GM20431 (cell line): Measurements from ENCODE around the gene MYRF.

Experiments used
- in situ Hi-C: fragments of 300-500 bp; cut with MseI, MboI; formaldehyde crosslinking; loops from one replicate; pipeline ENCODE4 v1.15.0; 2020; ENCODE audit warnings: low sequenced_read_pairs; ENCODE audit not compliant: unreplicated experiment

MYRF gene

DNA sequence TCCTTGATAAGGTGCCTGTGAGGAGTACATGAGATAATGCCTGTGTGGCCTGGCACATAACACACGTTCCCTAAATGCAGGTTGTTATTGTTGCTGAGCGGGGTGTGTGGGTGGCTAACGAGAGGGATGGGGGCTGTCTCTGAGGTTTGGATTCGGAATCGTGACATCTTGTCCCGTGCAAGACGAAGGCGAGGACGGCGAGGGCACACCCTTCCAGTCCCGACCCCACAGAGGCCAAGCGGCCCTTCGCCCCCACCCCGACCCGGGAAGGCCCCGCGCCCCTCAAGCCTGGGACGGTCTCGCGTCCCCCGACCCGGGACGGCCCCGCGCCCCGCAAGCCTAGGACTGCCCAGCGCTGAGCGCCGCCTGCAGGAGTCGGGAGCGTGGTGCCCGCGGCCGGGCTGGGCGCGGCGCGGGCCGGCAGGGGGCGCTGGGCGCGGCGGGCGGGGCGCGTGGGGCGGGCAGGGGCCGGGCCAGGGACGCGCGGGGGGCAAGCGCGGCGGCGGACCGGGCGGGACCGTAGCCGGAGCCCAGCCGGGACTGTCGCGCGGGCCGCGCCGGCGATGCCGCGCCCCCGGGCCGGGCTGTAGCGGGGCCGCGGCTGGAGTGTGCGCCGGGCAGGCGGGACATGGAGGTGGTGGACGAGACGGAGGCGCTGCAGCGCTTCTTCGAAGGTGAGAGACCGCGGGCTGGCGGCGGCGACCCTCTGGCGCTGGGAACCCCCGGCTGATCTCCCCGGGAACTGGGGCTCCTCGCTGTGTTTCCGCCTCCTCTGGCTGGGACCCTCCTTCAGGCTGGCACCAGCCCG is at the start of gene MYRF:
TSS of gene MYRF (plus strand) at position 520 of the 808 bp plus-strand sequence. CDS start at position 629, 109 bp downstream.
- in situ Hi-C loops = no loop called here

DNA sequence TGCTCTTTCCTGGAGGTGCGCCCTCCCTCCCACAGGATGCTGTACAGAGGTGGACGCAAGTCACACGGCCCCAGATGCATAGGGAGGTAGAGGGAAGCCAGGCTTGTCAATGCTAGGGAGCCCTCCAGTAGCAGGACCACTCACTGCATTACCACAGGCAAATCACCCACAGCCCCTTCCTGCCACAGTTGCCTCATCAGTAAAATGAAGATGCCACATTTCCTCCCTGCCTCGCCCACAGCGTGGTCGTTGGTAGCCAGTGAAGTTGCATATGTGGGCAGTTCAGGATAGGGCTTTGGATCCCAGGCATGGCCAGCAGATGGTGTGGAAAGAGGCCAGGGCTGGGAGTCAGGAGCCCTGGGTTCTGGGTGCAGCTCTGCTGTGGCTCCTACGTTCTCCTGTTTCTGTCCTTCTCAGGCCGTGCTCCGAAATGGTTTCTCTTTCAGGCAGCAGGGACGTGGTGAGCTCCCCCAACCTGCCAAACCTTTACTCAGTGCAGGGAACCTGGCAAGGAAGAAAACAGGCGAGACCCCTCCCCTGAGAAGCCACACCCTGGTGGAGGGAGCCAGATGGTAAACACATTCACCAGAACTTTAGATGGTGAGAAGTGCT is 49.6 kb upstream of the MYRF start:
- in situ Hi-C loops = no loop called here

DNA sequence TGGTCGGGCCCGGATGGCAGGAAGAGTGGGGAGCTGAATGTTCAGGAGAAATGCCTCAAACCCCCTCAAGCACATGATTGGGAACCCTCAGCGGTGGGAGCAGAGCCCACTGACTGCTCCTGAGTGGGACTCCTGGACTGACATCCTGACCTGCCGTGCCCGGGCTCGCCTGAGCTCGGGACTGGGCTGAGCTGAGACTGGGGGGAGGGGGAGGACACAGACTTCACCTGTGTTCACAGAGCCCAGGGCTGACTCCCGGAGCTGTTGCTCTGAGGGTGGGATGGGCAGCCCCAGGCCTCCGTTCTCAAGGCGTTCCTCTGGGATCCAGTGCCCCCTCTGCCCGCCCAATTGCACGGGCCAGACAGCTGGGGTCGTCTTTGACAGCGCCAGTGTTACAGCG is 47.6 kb upstream of the MYRF start:
- in situ Hi-C loops = no loop called here

GRCh38 chr11:61706452-61707400 is 45.7 kb upstream of the MYRF start:
- in situ Hi-C loops = no loop called here

DNA sequence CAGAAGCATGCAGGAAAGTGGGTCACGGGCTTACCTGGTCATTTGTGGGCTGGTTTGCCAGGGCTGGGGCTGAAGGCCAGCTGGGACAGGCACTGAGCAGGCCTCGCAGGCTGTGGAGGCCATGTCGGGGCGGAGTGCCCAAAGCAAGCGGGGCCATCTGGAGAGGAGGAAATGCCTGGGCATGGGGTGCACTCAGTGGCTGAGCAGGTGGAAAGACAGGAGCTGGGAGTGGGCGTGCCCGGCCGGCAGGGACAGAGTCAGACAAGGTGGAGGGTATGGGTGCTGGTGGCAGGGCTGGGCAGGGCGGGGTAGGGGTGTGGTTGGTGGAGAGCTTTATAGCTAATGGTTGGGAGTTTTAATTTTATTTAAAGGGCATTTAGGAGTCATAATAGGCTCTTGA is 44.9 kb upstream of the MYRF start:
- in situ Hi-C loops = no loop called here

DNA sequence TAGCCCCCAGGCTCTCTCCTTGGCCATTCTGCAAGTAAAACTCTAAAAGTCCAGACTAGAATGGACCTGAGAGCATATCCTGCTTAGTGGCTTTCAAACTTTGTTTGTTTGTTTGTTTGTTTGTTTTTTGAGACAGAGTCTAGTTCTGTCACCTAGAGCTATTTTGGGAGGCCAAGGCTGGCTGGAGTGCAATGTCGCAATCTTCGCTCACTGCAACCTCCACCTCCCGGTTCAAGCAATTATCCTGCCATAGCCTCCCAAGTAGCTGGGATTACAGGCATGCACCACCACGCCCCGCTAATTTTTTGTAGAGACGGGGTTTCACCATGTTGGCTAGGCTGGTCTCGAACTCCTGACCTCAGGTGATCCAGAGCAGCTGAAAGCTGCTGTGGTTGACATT is 43.3 kb upstream of the MYRF start:
- in situ Hi-C loops = no loop called here

DNA sequence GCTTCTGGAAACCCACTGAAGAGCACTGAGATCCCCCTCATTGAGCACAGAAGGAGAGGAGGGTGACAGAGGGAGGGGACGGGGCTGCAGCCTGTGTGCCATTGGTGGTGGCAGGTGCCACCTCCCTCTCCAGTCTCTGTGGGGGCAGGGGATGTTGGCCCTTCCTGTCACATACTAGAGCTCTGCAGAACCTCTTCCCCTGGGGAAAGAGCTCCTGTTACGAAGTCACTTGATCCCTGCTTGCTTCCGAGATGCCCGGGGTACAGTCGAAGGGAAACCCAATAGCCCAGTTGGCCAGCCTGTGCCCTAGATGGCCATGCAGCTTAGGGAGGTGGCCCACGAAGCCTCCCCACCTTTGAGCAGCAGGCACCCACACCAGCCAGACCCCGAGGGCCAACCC is 42.9 kb upstream of the MYRF start:
- in situ Hi-C loops = no loop called here

DNA sequence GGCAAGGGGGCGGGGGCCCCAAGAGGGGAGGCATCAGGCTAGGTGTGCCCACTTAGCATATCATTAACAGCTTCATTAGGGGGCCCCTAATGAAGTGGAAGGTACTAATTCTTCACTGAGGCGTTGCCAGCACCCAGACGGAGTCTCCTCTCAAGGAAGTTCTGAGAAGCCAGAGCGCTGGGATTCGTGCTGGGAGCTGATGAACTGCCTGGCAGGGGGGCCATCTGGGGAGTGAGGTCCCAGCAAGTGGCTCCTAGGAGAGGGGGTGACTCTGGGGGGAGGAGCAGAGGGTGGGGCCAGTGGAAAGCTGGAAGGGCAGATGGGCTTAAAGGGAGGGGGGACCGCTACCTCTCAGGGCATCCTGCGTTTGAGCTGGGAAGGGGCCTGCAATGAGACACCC is 42.4 kb upstream of the MYRF start:
- in situ Hi-C loops = no loop called here

DNA sequence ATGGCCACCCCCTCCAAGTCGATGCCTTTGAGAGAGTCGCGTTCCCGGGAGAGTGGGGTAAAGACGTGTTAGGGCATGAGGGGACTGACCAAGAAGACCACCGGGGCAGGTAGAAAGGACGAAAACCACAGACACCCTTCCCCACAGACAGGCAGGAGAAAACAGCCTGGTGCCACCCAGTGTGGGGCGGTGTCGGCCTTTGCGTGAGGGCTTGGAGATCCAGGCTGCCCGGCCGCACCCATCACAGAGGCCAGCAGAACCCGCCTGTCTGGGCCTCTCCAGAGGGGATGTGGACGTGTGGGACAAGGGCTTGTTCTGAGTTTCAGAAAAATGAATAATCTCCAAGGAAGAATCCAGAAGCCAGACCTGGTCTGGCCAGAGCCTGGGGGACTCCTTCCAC is 41.4 kb upstream of the MYRF start:
- in situ Hi-C loops = no loop called here

DNA sequence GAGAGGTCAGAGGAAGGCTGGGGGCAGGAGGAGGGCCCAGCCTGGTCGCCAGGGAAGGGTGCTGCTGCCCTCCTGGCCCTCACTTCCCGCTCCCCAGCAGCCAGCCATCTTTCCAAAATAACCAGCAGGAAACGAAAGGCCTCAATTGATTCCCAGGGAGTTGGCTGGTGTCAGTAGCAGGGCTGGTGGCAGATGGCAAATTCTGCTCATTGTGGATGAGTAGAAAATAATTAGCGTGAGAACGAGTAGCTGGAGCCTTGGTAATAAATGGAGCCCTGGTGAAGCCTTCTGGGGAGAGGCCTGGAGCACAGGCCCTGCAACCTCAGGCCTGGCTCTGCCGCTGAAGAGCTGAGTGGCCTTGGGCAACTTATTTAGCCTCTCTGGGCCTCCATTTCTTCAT is 40.9 kb upstream of the MYRF start:
- in situ Hi-C loops = no loop called here

DNA sequence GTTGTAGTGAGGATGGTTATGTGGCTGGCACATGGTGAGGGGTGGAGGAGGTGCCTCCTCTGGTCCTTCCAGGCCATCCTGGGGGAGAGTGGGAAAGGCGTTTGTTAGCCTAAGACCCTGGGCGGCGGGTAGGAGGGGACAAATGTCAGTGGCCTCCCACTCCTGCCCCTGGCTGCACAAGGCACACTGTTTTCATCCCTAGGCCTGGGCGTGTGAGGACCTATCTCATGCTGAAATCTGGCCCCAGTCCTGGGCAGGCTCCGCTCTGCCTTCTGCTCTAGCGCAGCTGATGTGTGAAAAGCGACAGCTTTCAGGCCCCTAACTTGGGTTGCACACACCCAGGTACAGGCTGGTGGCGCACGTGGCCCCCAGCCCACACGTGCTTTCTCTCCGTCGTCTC is 40.1 kb upstream of the MYRF start:
- in situ Hi-C loops = no loop called here

DNA sequence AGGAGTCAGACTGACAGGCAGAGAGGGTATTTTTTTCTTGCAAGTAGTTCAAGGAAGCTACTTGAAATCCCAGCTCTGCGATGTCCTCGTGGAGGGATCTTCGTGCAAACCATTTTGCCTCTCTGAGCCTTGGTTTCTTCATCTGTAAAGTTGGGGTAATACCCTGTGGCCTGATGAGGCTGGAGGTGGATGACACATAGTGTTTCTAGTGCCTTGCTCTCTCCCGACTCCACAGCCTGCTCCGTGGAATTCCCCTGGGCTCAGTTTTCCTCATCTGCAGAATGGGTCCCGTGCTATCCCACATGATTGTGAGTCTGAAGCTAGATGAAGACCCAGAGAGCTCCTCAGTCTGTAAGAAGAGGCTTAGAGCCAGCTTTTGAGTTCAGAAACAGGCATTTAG is 39.6 kb upstream of the MYRF start:
- in situ Hi-C loops = no loop called here

GRCh38 chr11:61713464-61713863 is 39.0 kb upstream of the MYRF start:
- in situ Hi-C loops = no loop called here

DNA sequence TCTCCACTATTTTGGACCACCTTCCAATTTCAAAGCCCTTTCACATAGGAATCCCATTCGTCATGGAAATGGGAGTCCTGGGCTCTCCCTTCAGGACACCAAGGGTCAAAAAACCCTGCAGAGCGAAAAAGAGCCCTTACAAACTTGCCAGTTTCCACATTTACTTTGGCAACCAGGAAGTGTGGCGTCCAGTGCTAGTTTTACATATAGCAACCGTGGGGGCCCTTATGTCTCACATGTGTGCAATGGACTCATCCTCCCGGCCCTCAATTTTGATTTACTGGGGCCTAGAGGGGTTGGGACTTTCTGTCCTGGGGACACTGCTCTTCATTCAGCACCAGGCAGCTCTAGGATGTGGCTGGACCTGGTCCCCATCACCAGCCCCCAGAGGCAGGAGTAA is 38.5 kb upstream of the MYRF start:
- in situ Hi-C loops = no loop called here

GRCh38 chr11:61714316-61714715 is 38.1 kb upstream of the MYRF start:
- in situ Hi-C loops = no loop called here

GRCh38 chr11:61714916-61715315 is 37.5 kb upstream of the MYRF start:
- in situ Hi-C loops = no loop called here

DNA sequence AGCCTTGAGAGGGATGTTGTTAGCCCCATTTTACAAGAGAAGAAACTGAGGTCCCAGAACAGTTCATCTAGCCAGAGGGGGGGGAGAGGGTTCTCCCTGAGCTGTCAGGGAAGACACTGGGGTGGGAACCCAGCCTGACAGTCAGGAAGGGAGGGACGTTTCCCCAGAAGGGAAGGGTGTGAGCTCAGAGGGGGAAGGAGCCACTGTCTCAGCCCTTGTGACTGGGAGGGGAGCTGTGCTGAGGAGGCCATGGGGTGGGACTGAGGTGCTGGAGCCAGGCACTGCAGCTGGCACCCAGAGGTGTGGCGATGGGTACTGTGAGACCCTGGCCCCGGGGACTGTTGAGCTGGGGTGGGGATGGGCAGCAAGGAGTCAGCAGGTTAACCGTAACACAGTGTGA is 36.6 kb upstream of the MYRF start:
- in situ Hi-C loops = no loop called here

- in situ Hi-C loops = no loop called here
Measured at GRCh38 chr11:61716478-61717285, 35.8 kb upstream of the MYRF start.

DNA sequence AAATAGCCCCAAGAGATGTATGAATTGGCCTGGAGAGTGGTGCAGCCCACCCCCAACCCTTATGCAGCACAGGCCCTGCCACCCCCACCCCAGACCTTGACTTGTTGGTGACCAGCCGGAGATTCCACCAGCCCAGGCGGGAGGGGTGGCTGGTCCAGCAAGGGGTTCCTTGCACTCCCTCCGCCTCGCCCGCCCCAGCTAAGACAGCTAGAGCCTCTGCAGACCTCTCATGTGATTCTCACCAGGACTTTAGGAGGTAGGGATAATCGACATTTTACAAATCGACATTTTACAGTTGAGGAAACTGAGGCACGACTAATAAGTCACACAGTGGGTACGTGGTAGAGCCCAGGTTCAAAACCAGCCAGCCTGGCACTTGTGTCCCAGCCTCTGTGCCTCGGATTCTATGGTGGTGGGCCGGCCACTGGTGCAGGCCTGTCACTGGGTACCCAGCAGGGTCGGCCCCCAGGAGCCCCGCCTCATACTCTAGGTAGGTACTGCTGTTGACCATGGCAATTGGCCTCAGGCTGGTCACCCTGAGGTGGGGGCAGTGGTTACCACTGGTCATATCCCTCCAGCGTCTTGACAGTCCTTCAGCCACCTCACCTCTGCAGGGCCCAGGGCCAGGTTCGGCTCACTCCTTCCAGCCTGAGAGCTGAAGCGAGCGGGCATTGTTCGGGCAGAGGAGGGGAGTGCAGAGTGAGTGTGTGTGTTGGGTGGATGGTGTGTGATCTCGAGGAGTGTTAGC is 35.0 kb upstream of the MYRF start:
- in situ Hi-C loops = no loop called here
